IMR-90 (cell line): ENCODE measurements around the gene PTGDS.

ENCODE experiments used
- CHD1 ChIP-seq: IDR thresholded peaks from 2 replicates; pipeline ENCODE4 v1.6.1; 2012; ENCODE audit warnings: low read depth, low read length, improper control_type of control experiment
- CTCF ChIP-seq: conservative IDR thresholded peaks from 2 replicates; pipeline ENCODE4 v1.5.1; 2012; ENCODE audit warnings: mild to moderate bottlenecking, low read depth, low read length, improper control_type of control experiment
- ELK1 ChIP-seq: fragments of 150-350 bp; IDR thresholded peaks from 2 replicates; pipeline ENCODE4 v1.6.1; 2016; ENCODE audit warnings: low read depth, mild to moderate bottlenecking, low read length, moderate library complexity, borderline replicate concordance
- FOS ChIP-seq: fragments of 150-350 bp; IDR thresholded peaks from 2 replicates; pipeline ENCODE4 v1.6.1; 2016; ENCODE audit warnings: low read depth, low read length
- MAZ ChIP-seq: IDR thresholded peaks from 2 replicates; pipeline ENCODE4 v1.6.1; 2012; ENCODE audit warnings: low read depth, mild to moderate bottlenecking, low read length, improper control_type of control experiment, moderate library complexity, borderline replicate concordance
- MXI1 ChIP-seq: IDR thresholded peaks from 2 replicates; pipeline ENCODE4 v1.6.1; 2012; ENCODE audit warnings: low read depth, mild to moderate bottlenecking, low read length, moderate library complexity, borderline replicate concordance
- POLR2A ChIP-seq: IDR thresholded peaks from 2 replicates; pipeline ENCODE4 v1.6.1; 2012; ENCODE audit warnings: mild to moderate bottlenecking, low read depth, low read length
- RAD21 ChIP-seq: IDR thresholded peaks from 2 replicates; pipeline ENCODE4 v1.6.1; 2012; ENCODE audit warnings: low read length, improper control_type of control experiment
- RCOR1 ChIP-seq: IDR thresholded peaks from 2 replicates; pipeline ENCODE4 v1.6.1; 2012; ENCODE audit warnings: mild to moderate bottlenecking, low read length, improper control_type of control experiment; ENCODE audit not compliant: insufficient replicate concordance
- RFX5 ChIP-seq: IDR thresholded peaks from 2 replicates; pipeline ENCODE4 v1.8.0; 2012; ENCODE audit warnings: low read depth, mild to moderate bottlenecking, low read length, moderate library complexity
- SMC3 ChIP-seq: fragments of 150-350 bp; IDR thresholded peaks from 2 replicates; pipeline ENCODE4 v1.6.1; 2016; ENCODE audit warnings: low read depth, mild to moderate bottlenecking, antibody characterized with exemption, low read length, moderate library complexity
- USF2 ChIP-seq: fragments of 150-350 bp; IDR thresholded peaks from 2 replicates; pipeline ENCODE4 v1.6.1; 2017; ENCODE audit warnings: mild to moderate bottlenecking, antibody characterized with exemption, low read length, low read depth

GRCh38 chr9:136977649-136978072 lies 357 bp downstream of the PTGDS start:
- TF ChIP-seq POLR2A (no peak), CTCF (no peak), MXI1 (no peak), RFX5 (no peak), RAD21 (no peak), ELK1 (no peak), SMC3 (no peak), USF2 (no peak), RCOR1 (no peak), MAZ (no peak), FOS (no peak), CHD1 (no peak)
